Right lobe of liver (tissue), 6 donors: ENCODE measurements around the gene MAL. TPM values are rescaled to one million over a fixed set of nuclear protein-coding genes. Genes with fewer than 3 reads are reported as not detected.

ENCODE experiments used
- ATAC-seq, 4 donors: fragments of 200-7000 bp; cut with Tn5 transposase; one replicate each; pipeline ENCODE4 v1.9.1; 2020; ENCODE audit warnings: mild to moderate bottlenecking in 4 of 4, moderate library complexity in 4 of 4
- DNase-seq, 3 donors: peaks; one replicate each; pipeline ENCODE4 v3.0.0-alpha.2; 2020
- H3K27ac ChIP-seq, 3 donors: fragments of 200-600 bp; one replicate each; pipeline ENCODE4 v1.8.0; 2022
- H3K27me3 ChIP-seq, 2 donors: fragments of 200-600 bp; one replicate each; pipeline ENCODE4 v1.8.0; 2022
- H3K36me3 ChIP-seq, 4 donors: fragments of 200-600 bp; sonication (generic) in 1 of 4; one replicate each; pipeline versions ENCODE4 v1.5.1 to v1.8.0; 2017 to 2022; ENCODE audit warnings: control low read depth in 1 of 4
- H3K4me1 ChIP-seq, 4 donors: fragments of 200-600 bp; sonication (generic) in 1 of 4; one replicate each; pipeline versions ENCODE4 v1.5.1 to v1.8.0; 2017 to 2022; ENCODE audit warnings: control low read depth in 1 of 4
- H3K4me3 ChIP-seq, 3 donors: fragments of 200-600 bp; one replicate each; pipeline ENCODE4 v1.8.0; 2022
- H3K9me3 ChIP-seq, 4 donors: fragments of 200-600 bp; sonication (generic) in 1 of 4; one replicate each; pipeline versions ENCODE4 v1.5.1 to v1.8.0; 2017 to 2022; ENCODE audit warnings: control low read depth in 1 of 4
- CTCF ChIP-seq, 4 donors: fragments of 200-600 bp in 3 of 4; fragments of 450-650 bp in 1 of 4; IDR thresholded peaks; one replicate each; pipeline versions ENCODE4 v1.5.1 to v1.8.0; 2016 to 2022; ENCODE audit warnings: antibody characterized with exemption in 4 of 4, mild to moderate bottlenecking in 2 of 4
- POLR2A ChIP-seq: fragments of 450-650 bp; IDR thresholded peaks from one replicate; pipeline ENCODE4 v1.6.1; 2017; ENCODE audit warnings: antibody characterized with exemption, mild to moderate bottlenecking
- WGBS: methylation state at CpG from one replicate; pipeline ENCODE4 v1.1.6; 2018; ENCODE audit warnings: low coverage, low lambda C conversion rate; ENCODE audit not compliant: insufficient coverage; ENCODE audit errors: missing lambda C conversion rate; 5-methylcytosine and 5-hydroxymethylcytosine counted together
- intact Hi-C, 2 donors: fragments of 100-400 bp; cut with DNase I; formaldehyde crosslinking; loops; one replicate each; pipeline versions ENCODE4 v1.11.2 to v1.14.1; 2022
- total RNA-seq, 6 experiments: library from RNA; depleted of rRNA in 2 of 6; stranded (reverse); fragments of >200 nt in 2 of 6; fragmentation: NEBNext Ultra II Directional in 3 of 6; extraction: Animal tissue kit (Norgen Biotek cat#: 25700) in 3 of 6; gene quantifications; one replicate each; pipeline versions ENCODE4 v1.1.0 to v1.2.4, GENCODE V29; 2016 to 2023
- donor health status: DM: no; HTN: yes; CAD: no.
- donor health status: DM: no; HTN: no; CAD: no.
- donor health status: DM: no; HTN: no; CAD: no.
- donor health status: DM: no; HTN: yes; CAD: no.
- donor health status: DM: no; HTN: yes; CAD: no.

MAL gene
- total RNA-seq, 6 experiments from 2014 or later, result 0.24 TPM; not detected in 5

- H3K27ac ChIP-seq, result no peak overlapping the region
- intact Hi-C loops, result no loop called here
- H3K9me3 ChIP-seq, result no peaks in the 10 kb centered on the region
- DNase-seq (peak in 1 of 3 donors; percentile 41), ATAC-seq (peak; percentile 73 to 84 (median 82))
- H3K4me1 ChIP-seq, result no peaks in the 10 kb centered on the region
- H3K4me3 ChIP-seq, result no peak overlapping the region
- no peak for TF ChIP-seq POLR2A
- TF ChIP-seq CTCF (IDR thresholded peaks at IDR 0.05), result peak; percentile 52 to 70 (median 66)
- WGBS, result 43% methylated on average over 3 of the region's 3 CpGs
- H3K27me3 ChIP-seq, result no peaks in the 10 kb centered on the region
- no peaks in the 10 kb centered on the region for H3K36me3 ChIP-seq
These were observed 39.0 kb upstream of the MAL start for GRCh38 chr2:94986392-94986963.

- Histone ChIP-seq H3K27ac (no peak overlapping the region), H3K4me3 (no peak overlapping the region), H3K4me1 (no peaks in the 10 kb centered on the region), H3K9me3 (no peaks in the 10 kb centered on the region), H3K36me3 (no peaks in the 10 kb centered on the region), H3K27me3 (no peaks in the 10 kb centered on the region)
- no peak for ATAC-seq
- TF ChIP-seq CTCF (IDR thresholded peaks at IDR 0.05) (no peak), POLR2A (no peak)
- whole genome bisulfite sequencing, result 50% methylated on average over 9 of the region's 15 CpGs
- intact Hi-C loops, result no loop called here
- DNase-seq, result no peak
These were observed 38.2 kb upstream of the MAL start for GRCh38 chr2:94987074-94988020.

DNA sequence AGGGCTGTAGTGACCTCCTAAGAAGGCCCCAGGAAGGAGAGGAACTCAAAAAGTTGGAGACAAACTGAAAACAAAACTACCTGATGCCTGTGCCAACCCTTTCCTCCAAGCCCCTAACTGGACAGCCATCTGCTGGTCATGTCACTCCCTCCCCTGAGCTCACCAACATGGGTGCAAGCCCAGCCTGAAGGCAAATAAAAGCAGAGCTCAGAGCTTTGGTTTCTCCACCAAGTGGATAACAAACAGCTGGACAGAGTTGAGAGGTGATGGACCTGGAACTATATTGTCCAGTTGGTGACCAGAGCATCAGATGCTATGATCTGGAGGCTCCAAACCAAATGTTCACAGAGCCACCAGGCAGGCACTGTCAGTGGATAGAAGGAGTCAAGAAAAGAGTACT is 34.6 kb upstream of the MAL start:
- DNase-seq, result no peak
- ATAC-seq, result no peak
- Histone ChIP-seq H3K27me3 (no peaks in the 10 kb centered on the region), H3K27ac (no peak overlapping the region), H3K36me3 (no peaks in the 10 kb centered on the region), H3K9me3 (no peaks in the 10 kb centered on the region), H3K4me3 (no peak overlapping the region), H3K4me1 (no peaks in the 10 kb centered on the region)
- TF ChIP-seq POLR2A (no peak), CTCF (IDR thresholded peaks at IDR 0.05) (no peak)
- intact Hi-C loops, result no loop called here

GRCh38 chr2:94992360-94992759 is 33.1 kb upstream of the MAL start:
- WGBS, result 66% methylated on average over 5 of the region's 5 CpGs
- H3K27ac ChIP-seq, result no peak overlapping the region
- H3K4me3 ChIP-seq, result no peak overlapping the region
- H3K9me3 ChIP-seq, result no peaks in the 10 kb centered on the region
- H3K4me1 ChIP-seq, result no peaks in the 10 kb centered on the region
- intact Hi-C loops, result no loop called here
- DNase-seq (no peak), ATAC-seq (no peak)
- no peaks in the 10 kb centered on the region for H3K27me3 ChIP-seq
- TF ChIP-seq POLR2A, result no peak
- no peak for TF ChIP-seq CTCF (IDR thresholded peaks at IDR 0.05)
- no peaks in the 10 kb centered on the region for H3K36me3 ChIP-seq
